Cardiac septum (tissue), 1 donor: ENCODE measurements around the gene C8A. TPM values are rescaled to one million over a fixed set of nuclear protein-coding genes. Genes with fewer than 3 reads are reported as not detected.

Source experiments
- DNase-seq: peaks from one replicate; pipeline ENCODE4 v3.0.0-alpha.2; 2020; ENCODE audit warnings: low spot score
- intact Hi-C: fragments of 100-400 bp; cut with DNase I; formaldehyde crosslinking; loops from one replicate; pipeline ENCODE4 v1.14.0; 2022
- total RNA-seq: library from RNA; stranded (reverse); fragmentation: NEBNext Ultra II Directional; extraction: Animal tissue kit (Norgen Biotek cat#: 25700); gene quantifications from one replicate; pipeline ENCODE4 v1.2.1, GENCODE V29; 2021
- donor health status: DM: no; HTN: no; CAD: no.

C8A gene
- total RNA-seq, 1 donor from 2014 or later, result not detected

DNA sequence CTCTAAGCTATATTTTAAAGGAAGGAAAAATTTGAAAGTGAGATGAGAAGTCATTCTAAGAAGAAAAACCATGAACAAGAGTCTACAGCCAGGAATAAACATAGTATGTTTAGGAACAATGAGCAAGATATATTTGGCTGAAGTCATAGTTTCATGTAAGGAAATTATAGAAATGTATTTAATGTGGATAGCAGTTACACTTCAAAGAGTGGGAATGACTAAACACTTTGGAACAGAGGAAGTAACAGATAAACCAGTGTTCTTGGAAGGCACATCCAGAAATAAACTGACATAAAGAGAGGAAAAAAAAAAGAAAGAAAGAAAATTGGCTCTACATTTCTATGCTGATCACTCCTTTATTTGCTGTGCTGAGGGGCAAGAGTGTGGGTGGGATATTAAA, 18.0 kb downstream of the C8A start:
- DNase-seq, result no peak
- intact Hi-C loops, result no loop called here

DNA sequence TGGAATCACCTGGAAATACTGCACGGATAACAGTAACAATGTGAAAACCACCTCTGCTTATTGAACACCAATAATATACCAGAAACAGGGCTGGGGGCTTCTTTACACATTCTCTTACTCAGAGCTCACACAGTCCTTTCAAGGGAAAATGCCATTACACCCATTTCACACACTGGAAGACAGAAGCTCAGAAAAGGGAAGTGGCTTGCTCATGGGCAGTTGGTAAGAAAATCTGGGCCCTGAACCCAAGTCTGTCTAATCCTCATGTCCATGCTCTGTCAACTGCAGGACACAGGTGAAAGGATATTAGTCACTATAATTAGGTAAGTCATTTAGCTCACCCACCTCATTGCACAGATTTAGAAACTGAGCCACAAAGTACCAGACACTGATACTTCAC, 18.6 kb downstream of the C8A start:
- intact Hi-C loops, result no loop called here
- DNase-seq, result no peak

DNA sequence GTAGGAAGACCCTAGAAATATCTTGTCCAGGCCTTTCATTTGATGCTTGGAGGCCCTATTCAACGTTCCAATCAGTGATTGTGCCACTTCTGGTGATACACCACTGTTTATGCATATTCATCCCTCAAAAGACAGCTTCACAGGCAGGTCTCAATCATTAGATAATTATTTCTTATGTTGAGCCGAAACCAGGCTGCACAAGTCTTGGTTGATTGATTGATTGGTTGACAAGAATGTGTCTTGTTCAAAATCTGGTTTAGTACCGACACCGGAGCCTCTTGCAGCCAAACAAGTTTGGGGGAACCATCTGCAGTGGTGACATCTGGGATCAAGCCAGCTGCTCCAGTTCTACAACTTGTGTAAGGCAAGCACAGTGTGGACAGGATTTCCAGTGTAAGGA, 20.1 kb downstream of the C8A start:
- intact Hi-C loops, result no loop called here
- DNase-seq, result no peak

DNA sequence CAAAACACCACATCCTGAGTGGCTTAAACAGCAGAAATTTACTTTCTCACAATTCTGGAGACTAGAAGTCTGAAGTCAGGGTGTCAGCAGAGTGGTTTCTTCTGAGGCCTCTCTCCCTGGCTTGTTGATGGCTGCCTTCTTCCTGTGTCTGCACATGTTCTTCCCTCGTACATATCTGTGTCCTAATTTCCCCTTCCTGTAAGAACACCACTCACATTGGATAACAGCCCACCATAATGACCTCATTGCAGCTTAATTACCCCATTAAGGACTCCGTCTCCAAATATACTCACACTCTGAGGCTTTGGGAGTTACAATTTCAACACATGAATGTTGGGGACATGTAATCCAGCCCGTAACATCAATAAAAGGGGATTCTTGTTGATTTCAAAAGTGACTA, 23.4 kb downstream of the C8A start:
- no peak for DNase-seq
- intact Hi-C loops, result no loop called here

DNA sequence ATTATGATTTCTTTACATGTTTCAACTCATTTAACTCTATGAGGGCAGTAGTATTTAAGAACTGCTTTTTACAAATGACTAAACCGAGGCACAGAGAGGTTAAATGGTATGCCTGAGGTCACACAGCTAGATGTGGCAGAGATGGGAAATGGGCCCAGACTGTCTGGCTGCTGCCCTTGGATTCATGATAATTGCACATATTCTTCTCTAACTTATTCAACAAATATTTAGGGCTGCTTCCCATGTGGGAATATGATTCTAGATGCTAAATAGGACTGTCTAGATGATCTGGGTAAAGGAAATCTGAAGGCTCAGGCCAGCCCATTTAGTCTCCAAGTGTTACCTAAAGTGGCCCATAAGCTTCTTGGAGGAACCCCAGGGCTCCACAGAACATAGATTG, 26.2 kb downstream of the C8A start:
- intact Hi-C loops, result no loop called here
- DNase-seq, result no peak

DNA sequence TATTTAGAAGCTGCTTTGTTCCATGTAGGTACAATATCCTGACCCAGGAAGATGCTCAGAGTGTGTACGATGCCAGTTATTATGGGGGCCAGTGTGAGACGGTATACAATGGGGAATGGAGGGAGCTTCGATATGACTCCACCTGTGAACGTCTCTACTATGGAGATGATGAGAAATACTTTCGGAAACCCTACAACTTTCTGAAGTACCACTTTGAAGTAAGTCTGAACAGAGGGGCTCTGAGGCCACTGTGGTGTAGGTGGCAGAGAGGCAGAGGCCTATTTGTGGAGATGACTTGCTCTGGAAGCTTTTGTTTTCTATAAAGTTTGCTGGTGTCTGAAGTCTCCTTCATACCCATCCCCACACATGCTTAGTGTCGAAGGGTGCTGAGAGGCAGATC, 26.8 kb downstream of the C8A start:
- intact Hi-C loops, result no loop called here
- DNase-seq, result no peak

DNA sequence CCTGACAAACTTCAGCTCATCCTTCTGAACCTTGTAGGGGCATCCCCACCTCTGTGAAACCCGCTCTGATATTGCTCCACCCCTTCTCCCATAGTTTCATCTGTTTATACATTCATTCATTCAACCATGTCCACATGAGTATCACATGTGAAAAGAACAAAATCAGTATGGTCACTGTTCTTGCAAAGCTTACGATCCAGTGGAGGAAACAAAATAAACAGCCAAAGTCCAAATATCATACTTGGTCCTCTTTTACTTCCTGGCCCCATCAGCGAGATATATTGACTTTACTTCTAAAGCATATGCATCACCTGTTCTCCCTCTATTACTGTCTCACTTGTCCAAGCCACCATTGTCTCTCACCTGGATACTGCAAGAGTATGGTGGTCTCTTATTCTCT, 35.6 kb downstream of the C8A start:
- intact Hi-C loops, result no loop called here
- DNase-seq, result no peak

DNA sequence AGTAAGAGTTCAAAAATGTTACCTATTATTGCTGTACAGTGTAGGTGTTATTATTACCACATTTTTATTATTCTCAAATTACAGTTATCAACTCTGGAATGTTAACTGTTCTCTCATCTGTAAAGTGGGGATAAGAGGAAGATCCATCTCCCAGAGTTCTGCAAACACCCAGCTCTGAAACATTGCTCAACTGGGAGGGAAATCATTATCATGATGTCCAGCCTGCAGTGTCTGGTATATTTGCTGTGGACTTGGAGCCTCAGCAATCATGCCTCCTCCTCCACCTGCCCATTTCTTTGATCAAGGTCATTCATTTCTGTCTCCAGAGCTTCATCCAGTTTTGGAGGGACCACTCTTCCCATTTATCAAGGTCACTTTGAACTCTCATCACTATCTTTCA, 39.4 kb downstream of the C8A start:
- intact Hi-C loops, result no loop called here
- no peak for DNase-seq

DNA sequence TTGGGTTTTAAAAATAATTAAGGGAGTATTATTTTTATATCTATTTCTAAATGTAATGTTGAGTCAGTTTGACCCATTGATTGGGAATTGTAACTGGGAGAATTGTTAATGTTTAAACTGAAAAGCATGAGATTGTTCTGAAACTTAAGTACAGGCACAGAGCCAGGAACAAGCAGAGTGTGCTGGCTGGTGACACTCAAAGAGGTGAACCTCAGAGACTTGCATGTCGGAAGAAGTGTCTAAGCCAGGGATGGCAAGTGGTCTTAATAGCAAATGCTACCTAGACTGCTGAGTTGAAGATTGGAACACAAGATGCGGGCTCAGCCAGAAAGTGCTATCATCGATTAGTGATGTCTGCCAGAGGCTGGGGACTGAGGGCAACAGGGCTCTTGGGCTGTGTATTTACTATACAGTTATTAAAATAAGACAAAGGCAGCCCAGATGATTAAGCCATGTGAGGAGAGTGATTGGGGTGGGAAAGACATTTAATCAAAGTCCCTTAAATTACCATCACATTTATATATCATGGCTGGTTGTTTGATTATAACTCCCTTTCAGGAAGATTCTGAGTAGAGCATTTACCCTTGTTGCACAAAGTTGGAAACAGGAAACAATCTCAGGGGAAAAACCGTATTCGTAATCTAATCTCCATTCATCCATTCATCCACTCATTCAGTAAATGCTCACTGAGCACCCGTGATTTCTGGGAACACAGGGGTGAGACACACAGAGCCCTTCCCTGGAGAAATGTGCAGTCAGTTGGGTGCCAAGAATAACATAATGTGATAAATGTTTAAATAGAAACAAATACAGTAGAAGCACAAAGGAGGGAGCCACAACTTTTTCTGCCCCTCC, 42.8 kb downstream of the C8A start:
- DNase-seq, result no peak
- intact Hi-C loops, result no loop called here

DNA sequence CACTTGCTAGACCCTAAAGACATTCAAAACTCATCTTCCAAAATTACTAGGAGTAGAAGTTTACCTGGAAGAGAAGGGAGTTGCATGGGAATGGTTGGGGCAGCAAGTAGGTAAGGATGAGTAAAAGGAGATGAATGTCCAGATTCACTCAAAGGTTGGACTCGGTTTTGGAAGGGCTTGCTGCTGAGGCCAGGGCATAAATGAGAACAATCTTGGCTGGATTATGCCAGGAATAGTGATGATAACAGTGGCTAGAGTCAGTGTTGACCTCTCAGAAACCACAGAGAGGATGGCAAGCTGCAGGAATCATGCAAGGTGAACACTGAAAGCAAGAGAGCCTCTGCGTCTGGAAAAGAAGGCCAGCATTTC, 43.4 kb downstream of the C8A start:
- intact Hi-C loops, result no loop called here
- DNase-seq, result no peak

DNA sequence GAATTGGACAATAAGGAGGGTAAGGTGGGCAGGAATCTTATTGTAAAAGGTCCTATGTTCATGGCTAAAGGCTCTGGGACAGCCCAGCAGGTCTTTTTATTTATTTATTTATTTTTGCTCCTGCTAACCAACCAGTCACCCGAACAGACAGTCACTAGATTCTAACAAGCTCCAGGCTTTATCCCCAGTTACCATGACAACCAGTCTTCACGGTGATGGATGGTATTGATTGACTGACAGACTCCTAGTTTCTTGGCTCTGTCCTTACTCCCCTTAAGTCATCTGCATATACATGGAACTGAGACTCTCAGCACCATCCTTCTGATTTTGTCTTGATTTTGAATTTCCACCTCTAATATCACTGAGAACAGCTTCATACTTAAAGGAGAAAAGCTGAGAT, 44.3 kb downstream of the C8A start:
- DNase-seq, result no peak
- intact Hi-C loops, result no loop called here

DNA sequence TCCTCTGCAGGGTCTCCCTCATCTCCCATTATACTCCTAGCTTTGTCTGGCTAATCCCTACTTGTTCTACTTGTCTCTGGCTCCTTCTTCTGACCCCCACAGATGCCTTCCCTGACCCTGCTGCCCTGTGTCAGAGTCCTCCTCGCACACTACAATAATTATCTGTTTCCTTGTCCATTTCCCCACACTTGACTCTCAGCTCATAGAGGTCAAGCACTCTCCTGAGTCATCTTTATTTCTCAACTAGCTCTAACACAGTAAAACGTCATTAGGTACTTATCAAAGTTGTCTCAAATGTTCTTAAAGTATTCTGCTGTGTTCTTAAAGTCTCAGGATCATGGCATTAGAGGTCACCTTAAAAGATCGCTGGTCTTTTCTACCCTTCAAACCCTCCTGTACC, 47.1 kb downstream of the C8A start:
- intact Hi-C loops, result no loop called here
- DNase-seq, result no peak

DNA sequence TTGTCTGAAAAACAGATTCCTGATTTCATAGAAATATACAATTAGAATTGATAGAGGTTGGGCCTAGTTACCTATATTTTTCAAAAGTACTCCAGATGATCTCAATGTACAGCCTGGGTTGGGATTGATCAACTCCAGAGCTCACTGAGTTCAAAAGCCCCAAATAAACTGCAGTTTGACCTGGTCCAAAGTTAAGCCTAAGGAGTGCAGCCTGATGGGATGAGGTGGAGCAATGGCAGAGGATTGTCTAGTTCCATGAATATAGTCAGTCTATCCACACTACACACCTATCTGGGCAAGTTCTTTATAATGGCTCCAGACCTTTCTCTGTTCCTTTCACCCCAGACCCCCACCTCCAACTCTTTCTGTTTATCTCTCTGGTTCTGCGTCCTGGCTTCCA, 49.2 kb downstream of the C8A start:
- DNase-seq, result no peak
- intact Hi-C loops, result no loop called here

DNA sequence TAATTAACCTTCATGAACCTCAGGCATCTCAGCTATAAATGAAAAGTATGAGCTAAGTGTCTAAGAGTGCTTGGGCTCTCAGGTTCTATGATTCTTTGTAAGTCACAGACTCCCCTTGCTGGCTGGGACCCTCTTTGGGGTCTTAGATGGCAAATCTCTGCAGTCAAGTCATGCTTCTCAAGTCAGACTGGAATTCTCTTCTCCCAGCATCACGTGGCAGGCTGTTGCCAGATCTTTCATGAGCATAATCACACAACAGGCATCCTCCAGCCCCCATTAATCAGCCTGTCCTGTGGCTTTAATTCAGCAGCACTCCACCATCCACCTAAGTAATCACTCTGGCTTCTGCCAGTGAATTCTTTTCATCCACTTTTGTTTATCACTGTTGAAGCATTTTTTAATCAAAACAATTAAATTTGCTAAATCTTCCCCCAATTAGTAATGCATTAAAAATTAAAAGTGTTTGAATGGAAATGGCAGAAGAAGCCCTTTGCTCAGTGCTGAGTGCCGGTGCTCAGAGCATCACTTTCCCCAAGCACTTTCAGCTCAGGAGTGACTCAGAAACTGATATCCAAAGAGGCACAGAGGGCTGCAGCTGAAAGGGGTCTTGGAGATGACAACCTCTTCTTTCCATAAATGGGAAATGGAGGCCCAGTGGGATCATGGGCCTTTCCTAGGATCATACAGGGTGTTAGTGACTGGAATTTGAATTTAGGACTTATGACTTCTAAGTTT, 50.2 kb downstream of the C8A start:
- DNase-seq, result no peak
- intact Hi-C loops, result no loop called here

DNA sequence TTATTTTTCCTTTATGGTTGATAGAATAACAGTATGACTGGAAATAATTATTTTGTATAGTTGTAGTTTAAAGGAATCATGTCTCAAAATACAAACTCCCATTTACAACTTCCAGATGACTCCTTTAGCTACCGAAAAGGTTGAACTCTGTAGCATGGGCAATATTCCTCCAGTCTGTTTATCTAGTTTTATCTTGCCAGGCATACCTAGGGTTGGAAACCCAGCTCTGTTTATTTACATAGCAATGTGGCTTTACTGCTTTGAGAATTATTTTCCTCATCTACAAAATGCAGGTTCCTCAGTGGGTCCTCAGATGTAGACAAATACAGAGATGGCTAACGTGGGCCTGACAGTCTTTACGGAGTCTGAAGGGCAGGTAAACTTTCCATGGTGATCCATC, 51.1 kb downstream of the C8A start:
- intact Hi-C loops, result no loop called here
- DNase-seq, result no peak

DNA sequence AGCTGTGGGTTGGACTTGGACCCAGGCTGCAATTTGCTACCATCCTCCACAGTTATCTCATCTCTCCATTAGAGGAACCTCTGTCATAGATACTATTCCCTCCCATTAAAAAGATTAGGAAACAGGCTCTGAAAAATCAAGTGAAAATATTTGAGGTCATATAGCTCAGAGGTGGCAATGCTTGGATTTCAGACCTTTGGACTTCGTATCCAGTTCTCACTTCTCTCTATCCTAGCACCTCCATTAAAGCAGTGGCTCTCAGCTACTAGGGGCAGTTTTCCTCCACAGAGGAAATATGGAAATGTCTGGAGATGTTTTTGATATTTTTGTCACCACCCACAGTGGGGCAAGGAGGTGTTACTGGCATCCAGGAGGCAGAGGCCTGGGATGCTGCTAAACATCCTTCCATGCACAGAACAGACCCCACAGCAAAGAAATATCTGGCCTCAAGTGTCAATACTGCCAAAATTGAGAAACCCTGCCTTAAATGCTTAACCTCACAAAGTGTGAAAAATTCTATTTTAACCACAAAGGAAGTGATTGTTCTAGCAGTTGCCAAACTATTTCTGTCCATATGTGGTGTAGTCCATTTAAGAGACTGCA, 54.1 kb downstream of the C8A start:
- DNase-seq, result no peak
- intact Hi-C loops, result no loop called here

DNA sequence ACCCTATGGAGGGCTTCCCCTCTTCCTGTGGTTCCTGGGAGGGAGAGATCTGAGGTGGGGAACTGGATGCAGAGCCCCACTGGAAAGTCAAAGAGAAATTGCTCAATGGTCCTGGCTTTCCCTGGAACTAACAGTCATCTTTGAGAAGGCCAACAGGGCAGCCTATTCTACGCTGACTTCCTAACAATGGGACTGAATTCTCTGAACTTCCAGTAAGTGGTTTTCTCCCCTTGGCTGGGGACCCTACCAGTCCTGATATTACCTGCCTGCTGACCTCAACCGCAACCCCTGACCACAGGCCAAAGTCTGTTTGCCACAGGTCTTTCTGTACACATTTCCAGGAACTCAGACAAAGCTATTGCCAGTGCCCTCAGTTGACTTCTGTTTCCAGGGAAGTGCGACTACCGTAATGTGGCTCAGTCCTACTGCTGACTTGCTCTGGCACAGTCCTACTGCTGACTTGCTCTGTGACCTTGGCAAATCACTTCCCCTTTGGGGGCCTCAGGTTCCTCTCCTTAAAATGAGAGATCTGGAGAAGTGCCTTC, 55.9 kb downstream of the C8A start:
- intact Hi-C loops, result no loop called here

DNA sequence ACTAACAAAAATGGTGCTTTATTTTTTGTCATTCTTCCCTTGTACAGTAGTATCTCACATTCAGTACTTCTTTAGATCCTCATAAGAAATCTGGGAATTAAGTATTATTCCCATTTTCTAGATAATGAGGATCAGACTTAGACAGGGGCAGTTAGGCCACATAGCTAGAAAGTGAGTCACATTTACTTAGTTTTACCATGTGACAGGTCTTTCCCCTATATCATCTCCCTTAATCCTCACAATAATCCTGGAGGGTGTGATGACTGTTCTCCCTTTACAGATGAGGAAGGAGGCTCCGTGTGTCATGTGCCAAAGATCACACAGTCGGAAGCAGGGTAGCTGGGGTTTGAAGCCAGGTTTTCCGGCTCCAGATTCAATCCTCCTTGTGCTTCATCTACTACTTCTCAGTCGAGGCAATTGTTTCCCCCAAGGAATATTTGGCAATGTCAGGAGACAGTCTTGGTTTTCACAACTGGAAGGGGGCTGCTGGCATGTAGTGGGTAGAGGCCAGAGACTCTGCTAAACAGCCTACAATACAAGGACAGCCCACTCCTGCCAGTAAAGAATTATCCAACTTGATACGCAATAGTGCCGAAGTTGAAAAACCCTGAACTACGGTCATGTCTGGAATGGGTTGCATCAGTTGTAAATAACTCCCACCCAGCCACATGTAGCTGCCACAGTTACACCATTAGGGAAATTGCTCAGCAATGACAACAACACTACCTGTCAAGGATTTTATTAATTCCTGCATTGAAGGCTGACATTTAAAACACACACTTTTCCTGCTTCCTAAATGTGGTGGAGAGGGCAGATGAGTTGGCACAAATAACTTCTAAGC, 56.7 kb downstream of the C8A start:
- intact Hi-C loops, result no loop called here
- no peak for DNase-seq

More for the DNA sequence above, 55.9 kb downstream of the C8A start:
- no peak for DNase-seq

DNA sequence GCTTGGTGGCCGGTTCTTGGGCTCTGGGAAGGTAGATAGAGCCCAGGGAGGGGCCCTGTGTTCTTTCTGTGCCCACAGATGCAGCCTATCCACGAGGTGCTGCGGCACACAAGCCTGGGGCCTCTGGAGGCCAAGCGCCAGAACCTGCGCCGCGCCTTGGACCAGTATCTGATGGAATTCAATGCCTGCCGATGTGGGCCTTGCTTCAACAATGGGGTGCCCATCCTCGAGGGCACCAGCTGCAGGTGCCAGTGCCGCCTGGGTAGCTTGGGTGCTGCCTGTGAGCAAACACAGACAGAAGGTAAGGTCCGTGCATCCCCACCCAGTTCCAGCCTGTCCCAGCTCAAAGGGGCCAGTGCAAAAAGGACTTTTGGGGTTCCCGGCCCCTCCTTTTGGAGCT, 57.7 kb downstream of the C8A start:
- DNase-seq, result no peak
- intact Hi-C loops, result no loop called here

DNA sequence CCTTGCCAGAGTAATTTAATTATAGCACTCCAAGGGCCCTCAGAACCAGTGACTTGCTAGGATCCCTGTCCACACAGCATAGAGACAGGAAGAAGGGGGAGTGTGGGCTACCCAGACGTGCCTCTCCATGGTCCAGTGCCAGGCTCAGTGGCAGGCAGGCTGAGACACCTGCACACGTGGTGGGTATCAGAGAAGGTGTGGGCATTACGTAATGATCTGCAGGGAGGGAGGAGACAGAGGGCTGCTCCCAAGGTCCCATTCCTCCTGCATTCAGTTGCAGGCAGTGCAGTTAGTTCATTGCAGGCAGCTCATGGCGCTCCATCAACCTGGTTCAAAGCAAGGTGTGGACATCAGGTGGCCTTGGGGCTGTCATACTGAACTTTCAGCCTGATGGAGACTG, 61.4 kb downstream of the C8A start:
- intact Hi-C loops, result no loop called here
- DNase-seq, result no peak
